Left lobe of liver (tissue), 2 donors: Measurements from ENCODE around the gene ASIC1. TPM values are rescaled to one million over a fixed set of nuclear protein-coding genes. Genes with fewer than 3 reads are reported as not detected.
"Not testable (repeated sequence)": the region's sequence is repeated elsewhere in the genome, so short reads cannot be mapped to it uniquely, and the experiment has no call there.

ENCODE experiments used
- ATAC-seq: fragments of 200-7000 bp; cut with Tn5 transposase; one replicate; pipeline ENCODE4 v1.9.1; 2020; ENCODE audit warnings: mild to moderate bottlenecking, moderate library complexity
- DNase-seq: peaks from one replicate; pipeline ENCODE4 v3.0.0-alpha.2; 2020; ENCODE audit warnings: low spot score
- total RNA-seq: library from RNA; stranded (reverse); gene quantifications from one replicate; pipeline ENCODE4 v1.2.1, GENCODE V29; 2021
- donor health status: DM: no; HTN: no; CAD: no; lungs with moderate emphysema.
- donor health status: DM: no; HTN: yes; CAD: no.

ASIC1 gene
- 0.28 TPM for total RNA-seq

GRCh38 chr12:50057000-50057841 lies at the start of gene ASIC1:
TSS of gene ASIC1 (plus strand) at chr12:50057596. CDS start at chr12:50058767, 1,171 bp downstream.
- peak; percentile 75 for DNase-seq
- ATAC-seq, result peak; percentile 87

- ATAC-seq (no peak), DNase-seq (no peak)
Observed at GRCh38 chr12:50013361-50014147, 43.8 kb upstream of the ASIC1 start.

- ATAC-seq (no peak), DNase-seq (peak; percentile 15)
Observed at GRCh38 chr12:50014342-50014741, 43.1 kb upstream of the ASIC1 start.

GRCh38 chr12:50016501-50017475 lies 40.6 kb upstream of the ASIC1 start:
- ATAC-seq, result peak; percentile 67
- DNase-seq, result peak; percentile 51

GRCh38 chr12:50017641-50018040 lies 39.8 kb upstream of the ASIC1 start:
- peak; percentile 32 for DNase-seq
- peak; percentile 41 for ATAC-seq

GRCh38 chr12:50018154-50018553 lies 39.2 kb upstream of the ASIC1 start:
- ATAC-seq, result no peak
- no peak for DNase-seq

- ATAC-seq (no peak), DNase-seq (no peak)
Observed at GRCh38 chr12:50018968-50019367, 38.4 kb upstream of the ASIC1 start.

- ATAC-seq (no peak), DNase-seq (no peak)
Observed at GRCh38 chr12:50019524-50019923, 37.9 kb upstream of the ASIC1 start.

GRCh38 chr12:50021031-50021430 lies 36.4 kb upstream of the ASIC1 start:
- ATAC-seq, result no peak
- DNase-seq, result no peak

GRCh38 chr12:50022903-50023302 lies 34.5 kb upstream of the ASIC1 start:
- no peak for ATAC-seq

GRCh38 chr12:50024227-50024626 lies 33.2 kb upstream of the ASIC1 start:
- no peak for ATAC-seq

More at GRCh38 chr12:50022903-50023302, 34.5 kb upstream of the ASIC1 start:
- DNase-seq, result no peak

GRCh38 chr12:50024805-50025186 lies 32.6 kb upstream of the ASIC1 start:
- ATAC-seq, result peak; percentile 20

More at GRCh38 chr12:50024227-50024626, 33.2 kb upstream of the ASIC1 start:
- DNase-seq, result no peak

GRCh38 chr12:50025187-50026059 lies 32.0 kb upstream of the ASIC1 start, which contains the start of gene RACGAP1:
TSS of gene RACGAP1 (minus strand) at chr12:50025494. CDS start at chr12:50016715, 8,779 bp downstream.
- peak; percentile 98 for ATAC-seq
- DNase-seq, result peak; percentile 97

More at GRCh38 chr12:50024805-50025186, 32.6 kb upstream of the ASIC1 start:
- DNase-seq, result no peak

GRCh38 chr12:50026691-50027090 lies 30.7 kb upstream of the ASIC1 start:
- no peak for ATAC-seq

GRCh38 chr12:50030449-50030848 lies 26.9 kb upstream of the ASIC1 start:
- not testable (repeated sequence) for DNase-seq, ATAC-seq

More at GRCh38 chr12:50026691-50027090, 30.7 kb upstream of the ASIC1 start:
- DNase-seq, result peak; percentile 14

- no peak for DNase-seq
- ATAC-seq, result no peak
Observed at GRCh38 chr12:50032515-50032853, 24.9 kb upstream of the ASIC1 start.

- ATAC-seq (peak; percentile 52), DNase-seq (no peak)
Observed at GRCh38 chr12:50032854-50033581, 24.4 kb upstream of the ASIC1 start.

- ATAC-seq (no peak), DNase-seq (no peak)
Observed at GRCh38 chr12:50038336-50038735, 19.1 kb upstream of the ASIC1 start.
